GM19468 (cell line): ENCODE results near the gene CC2D1A.

Source experiments
- ATAC-seq: cut with Tn5 transposase; IDR thresholded peaks from one replicate; pipeline ENCODE4 v1.9.1; 2021; ENCODE audit warnings: mild to moderate bottlenecking, moderate library complexity, moderate number of reproducible peaks; ENCODE audit not compliant: unreplicated experiment; ENCODE audit errors: extremely low read depth

Gene CC2D1A

GRCh38 chr19:13975870-13976269 lies 69.9 kb downstream of the CC2D1A start:
- ATAC-seq, result no peak

- ATAC-seq, result no peak
Observed at GRCh38 chr19:13976446-13976845, 70.4 kb downstream of the CC2D1A start.

GRCh38 chr19:13977803-13978202 lies 71.8 kb downstream of the CC2D1A start:
- ATAC-seq, result no peak

GRCh38 chr19:13978351-13979243 lies 72.6 kb downstream of the CC2D1A start:
- ATAC-seq, result no peak

- no peak for ATAC-seq
Observed at GRCh38 chr19:13979244-13979615, 73.2 kb downstream of the CC2D1A start.

GRCh38 chr19:13979686-13980085 lies 73.7 kb downstream of the CC2D1A start:
- no peak for ATAC-seq

- no peak for ATAC-seq
Observed at GRCh38 chr19:13980340-13980739, 74.3 kb downstream of the CC2D1A start.
